H1 (cell line): ENCODE results near the gene ADGRF5. TPM values are rescaled to one million over a fixed set of nuclear protein-coding genes. Genes with fewer than 3 reads are reported as not detected.

Source experiments
- CTCF ChIA-PET: fragments of 300-600 bp; sonication (Branson Sonifier 250); formaldehyde crosslinking; loops from one replicate; lab custom pipeline; 2021; ENCODE audit not compliant: partially characterized antibody; lab: Charles Lee
- POLR2A ChIA-PET: fragments of 300-600 bp; sonication (Branson Sonifier 250); formaldehyde crosslinking; loops from one replicate; lab custom pipeline; 2021; ENCODE audit warnings: inconsistent platforms; ENCODE audit not compliant: partially characterized antibody; lab: Charles Lee
- DNase-seq, 2 experiments: peaks; one replicate each; pipeline versions ENCODE4 v3.0.0 to v3.0.0-alpha.2; 2010 to 2022; ENCODE audit warnings: low spot score in 2 of 2, low read depth in 1 of 2, mixed read lengths in 1 of 2
- FAIRE-seq: peaks from 2 replicates; lab custom pipeline; 2011; peaks lifted over from hg19 to GRCh38; lab: Jason Lieb, UNC
- H2AFZ ChIP-seq: 2 replicates; pipeline ENCODE4 v1.8.1; 2012; ENCODE audit warnings: low read length, inconsistent platforms
- H2AK5ac ChIP-seq: 2 replicates; pipeline ENCODE4 v1.6.1; 2013; ENCODE audit warnings: low read depth, low read length
- H2BK120ac ChIP-seq: replicated peaks from 2 replicates; pipeline ENCODE3; 2013; ENCODE audit warnings: low read depth, low read length, inconsistent platforms
- H2BK12ac ChIP-seq: 2 replicates; pipeline ENCODE4 v1.6.1; 2013; ENCODE audit warnings: low read depth, low read length
- H2BK15ac ChIP-seq: 2 replicates; pipeline ENCODE4 v1.6.1; 2013; ENCODE audit warnings: low read length
- H2BK20ac ChIP-seq: 2 replicates; pipeline ENCODE4 v1.6.1; 2013; ENCODE audit warnings: low read length
- H2BK5ac ChIP-seq: 2 replicates; pipeline ENCODE4 v1.6.1; 2013; ENCODE audit warnings: low read depth, low read length
- H3K14ac ChIP-seq: 2 replicates; pipeline ENCODE4 v1.6.1; 2013; ENCODE audit warnings: inconsistent platforms; ENCODE audit not compliant: insufficient read length
- H3K18ac ChIP-seq: 2 replicates; pipeline ENCODE4 v1.6.1; 2013; ENCODE audit warnings: low read length; ENCODE audit errors: extremely low read depth
- H3K23ac ChIP-seq: 2 replicates; pipeline ENCODE4 v1.6.1; 2013; ENCODE audit warnings: inconsistent platforms; ENCODE audit not compliant: insufficient read length
- H3K23me2 ChIP-seq: 2 replicates; pipeline ENCODE4 v1.6.1; 2013; ENCODE audit warnings: low read depth, low read length
- H3K27ac ChIP-seq: 2 replicates; pipeline ENCODE4 v1.6.1; 2011; ENCODE audit warnings: low read depth, low read length, inconsistent platforms
- H3K27me3 ChIP-seq, 4 experiments: replicated peaks in 1 of 4; 1 replicate in 1 of 4; 2 replicates in 3 of 4; pipeline versions ENCODE4 v1.6.1 to v1.8.1; 2011 to 2013; ENCODE audit warnings: low read length in 3 of 4, mild to moderate bottlenecking in 3 of 4, inconsistent platforms in 2 of 4, mixed read lengths in 2 of 4, moderate library complexity in 1 of 4; ENCODE audit not compliant: control insufficient read depth in 3 of 4, insufficient read depth in 3 of 4; ENCODE audit errors: extremely low read depth in 1 of 4
- H3K36me3 ChIP-seq, 4 experiments: 2 replicates each; pipeline versions ENCODE4 v1.6.1 to v1.8.1; 2011 to 2013; ENCODE audit warnings: mild to moderate bottlenecking in 4 of 4, low read length in 3 of 4, moderate library complexity in 2 of 4, control low read depth in 1 of 4, inconsistent platforms in 1 of 4; ENCODE audit not compliant: insufficient read depth in 4 of 4, control insufficient read depth in 2 of 4
- H3K4ac ChIP-seq: replicated peaks from 2 replicates; pipeline ENCODE3; 2013; ENCODE audit warnings: low read length, low read depth, mixed read lengths, inconsistent platforms; ENCODE audit not compliant: insufficient read length
- H3K4me1 ChIP-seq, 4 experiments: replicated peaks in 1 of 4; 1 replicate in 1 of 4; 2 replicates in 3 of 4; pipeline versions ENCODE4 v1.6.1 to v1.8.1; 2011 to 2013; ENCODE audit warnings: low read length in 3 of 4, inconsistent platforms in 2 of 4, mixed read lengths in 1 of 4; ENCODE audit not compliant: insufficient read depth in 4 of 4, control insufficient read depth in 3 of 4
- H3K4me2 ChIP-seq, 2 experiments: 2 replicates each; pipeline versions ENCODE4 v1.6.1 to v1.8.1; 2011 to 2013; ENCODE audit warnings: low read depth in 2 of 2, low read length in 2 of 2, control low read depth in 1 of 2, inconsistent platforms in 1 of 2, mild to moderate bottlenecking in 1 of 2; ENCODE audit not compliant: insufficient read depth in 1 of 2
- H3K4me3 ChIP-seq, 4 experiments: fragments of 200-600, 300-600 bp in 1 of 4; sonication (generic), shearing (Covaris generic), sonication (Bioruptor Twin) in 1 of 4; 2 replicates each; pipeline versions ENCODE4 v1.5.1 to v1.8.1; 2011 to 2016; ENCODE audit warnings: low read length in 4 of 4, low read depth in 3 of 4, control low read depth in 2 of 4, inconsistent platforms in 2 of 4, mild to moderate bottlenecking in 2 of 4, mixed read lengths in 1 of 4, moderate library complexity in 1 of 4; ENCODE audit not compliant: insufficient read depth in 2 of 4; ENCODE audit errors: extremely low read depth in 1 of 4
- H3K56ac ChIP-seq: replicated peaks from 2 replicates; pipeline ENCODE3; 2013; ENCODE audit warnings: low read depth, mild to moderate bottlenecking, mixed read lengths, low read length, inconsistent platforms; ENCODE audit not compliant: insufficient read length
- H3K79me1 ChIP-seq: 2 replicates; pipeline ENCODE4 v1.6.1; 2013; ENCODE audit warnings: low read depth, low read length, control low read depth
- H3K79me2 ChIP-seq, 2 experiments: 2 replicates each; pipeline versions ENCODE4 v1.6.1 to v1.8.1; 2012 to 2013; ENCODE audit warnings: low read length in 2 of 2, mild to moderate bottlenecking in 2 of 2, inconsistent platforms in 1 of 2; ENCODE audit not compliant: insufficient read depth in 2 of 2, control insufficient read depth in 1 of 2
- H3K9ac ChIP-seq, 4 experiments: replicated peaks in 1 of 4; 1 replicate in 1 of 4; 2 replicates in 3 of 4; pipeline versions ENCODE4 v1.6.1 to v1.8.1; 2011 to 2013; ENCODE audit warnings: low read depth in 3 of 4, low read length in 3 of 4, control low read depth in 2 of 4, mild to moderate bottlenecking in 2 of 4, moderate library complexity in 2 of 4, inconsistent platforms in 1 of 4; ENCODE audit errors: extremely low read depth in 1 of 4
- H3K9me3 ChIP-seq, 2 experiments: 2 replicates each; pipeline versions ENCODE4 v1.6.1 to v1.8.1; 2012 to 2013; ENCODE audit warnings: mild to moderate bottlenecking in 2 of 2, moderate library complexity in 2 of 2, control low read depth in 1 of 2, inconsistent platforms in 1 of 2, low read depth in 1 of 2, low read length in 1 of 2, mixed read lengths in 1 of 2; ENCODE audit not compliant: insufficient read depth in 2 of 2
- H4K20me1 ChIP-seq, 2 experiments: replicated peaks in 1 of 2; 2 replicates each; pipeline versions ENCODE3 to v1.8.1; 2011 to 2013; ENCODE audit warnings: inconsistent platforms in 2 of 2, low read length in 2 of 2, mild to moderate bottlenecking in 1 of 2; ENCODE audit not compliant: insufficient read depth in 2 of 2, control insufficient read depth in 1 of 2
- H4K5ac ChIP-seq: 2 replicates; pipeline ENCODE4 v1.6.1; 2013; ENCODE audit warnings: low read length, low read depth, mixed read lengths, inconsistent platforms; ENCODE audit not compliant: insufficient read length
- H4K8ac ChIP-seq: 2 replicates; pipeline ENCODE4 v1.8.0; 2013; ENCODE audit warnings: mild to moderate bottlenecking, moderate library complexity, low read length, inconsistent platforms; ENCODE audit not compliant: insufficient read depth; ENCODE audit errors: extremely low read depth
- H4K91ac ChIP-seq: replicated peaks from 2 replicates; pipeline ENCODE3; 2013; ENCODE audit warnings: low read length, mixed read lengths, inconsistent platforms; ENCODE audit not compliant: insufficient read length
- CREB1 ChIP-seq: IDR thresholded peaks from 2 replicates; pipeline ENCODE4 v1.6.1; 2012; ENCODE audit warnings: inconsistent platforms
- GTF2F1 ChIP-seq: IDR thresholded peaks from 2 replicates; pipeline ENCODE4 v1.6.1; 2012; ENCODE audit warnings: low read depth, low read length, improper control_type of control experiment, borderline replicate concordance
- NANOG ChIP-seq: IDR thresholded peaks from 2 replicates; pipeline ENCODE4 v1.6.1; 2011; ENCODE audit warnings: low read length, low read depth, mild to moderate bottlenecking, inconsistent platforms; ENCODE audit not compliant: insufficient read depth, poor library complexity, severe bottlenecking
- POU5F1 ChIP-seq: IDR thresholded peaks from 2 replicates; pipeline ENCODE4 v1.6.1; 2011; ENCODE audit warnings: low read depth, mild to moderate bottlenecking, low read length, moderate library complexity
- polyA plus RNA-seq, 7 experiments: library from polyadenylated mRNA; depleted of rRNA in 3 of 7; stranded (reverse) in 5 of 7; unstranded in 2 of 7; fragments of >200 nt in 5 of 7; fragments of 200-250 nt in 2 of 7; gene quantifications; 1 replicate in 5 of 7; 2 replicates in 1 of 7; 4 replicates in 1 of 7; pipeline versions ENCODE4 v1.2.1 to v1.2.3, GENCODE V29; 2011 to 2013; ENCODE audit warnings: missing spikeins in 2 of 7, mixed read lengths in 2 of 7
- total RNA-seq: library from RNA; stranded (reverse); fragmentation: NEBNext Ultra II Directional; extraction: Animal tissue kit (Norgen Biotek cat#: 25700); gene quantifications from 2 replicates; pipeline ENCODE4 v1.2.1, GENCODE V29; 2021

The ADGRF5 gene
- total and polyA plus RNA-seq, 2 of the 8 experiments (the other 6 are each of a cell fraction or from before 2014, with no cell fraction given) = 0.06 TPM; not detected in 1

GRCh38 chr6:46963039-46963438, 41.3 kb upstream of the ADGRF5 start:
- H3K9me3 ChIP-seq = no peaks in the 10 kb centered on the region
- H4K8ac ChIP-seq = no peak overlapping the region
- H3K23ac ChIP-seq = no peak overlapping the region
- no peak overlapping the region for H3K9ac ChIP-seq
- H2BK120ac ChIP-seq = no peak overlapping the region
- H3K18ac ChIP-seq = no peak overlapping the region
- no peak overlapping the region for H4K5ac ChIP-seq
- H2AK5ac ChIP-seq = no peak overlapping the region
- H3K4me1 ChIP-seq = 0 out of 7 replicates have a peak, but pooled peaks cover 0 to 3% (median 0%) of the 10 kb centered on the region in 4 experiments
- DNase-seq (no peak), FAIRE-seq (no peak)
- H2BK5ac ChIP-seq = no peak overlapping the region
- POLR2A ChIA-PET = no interaction called here
- no peaks in the 10 kb centered on the region for H3K27me3 ChIP-seq
- no peak overlapping the region for H3K27ac ChIP-seq
- no peaks in the 10 kb centered on the region for H3K36me3 ChIP-seq
- no peaks in the 10 kb centered on the region for H3K79me1 ChIP-seq
- no peak overlapping the region for H3K4me3 ChIP-seq
- H2AFZ ChIP-seq = no peak overlapping the region
- CTCF ChIA-PET = no interaction called here
- H4K91ac ChIP-seq = no peak overlapping the region
- no peak overlapping the region for H2BK12ac ChIP-seq
- H3K23me2 ChIP-seq = no peaks in the 10 kb centered on the region; the same call in 1 of the 2 replicates
- TF ChIP-seq NANOG (peak; percentile 20), GTF2F1 (no peak), CREB1 (no peak), POU5F1 (peak; percentile 70; the same call in 1 of the 2 replicates)
- H3K14ac ChIP-seq = no peak overlapping the region
- no peak overlapping the region for H3K56ac ChIP-seq
- no peaks in the 10 kb centered on the region for H3K79me2 ChIP-seq
- H3K4ac ChIP-seq = no peak overlapping the region
- H4K20me1 ChIP-seq = no peaks in the 10 kb centered on the region
- 0 out of 4 replicates have a peak overlapping the region, but pooled peaks of 1 of the 2 experiments have one; percentile 29 for H3K4me2 ChIP-seq
- H2BK15ac ChIP-seq = no peak overlapping the region
- H2BK20ac ChIP-seq = no peak overlapping the region
